Left lung (tissue), 10 donors: ENCODE data around the gene CADM1. TPM values are rescaled to one million over a fixed set of nuclear protein-coding genes. Genes with fewer than 3 reads are reported as not detected.
A peak's percentile ranks its signal among the peaks of the same experiment; 100 is the strongest.

Experiments
- ATAC-seq: fragments of 200-7000 bp; cut with Tn5 transposase; one replicate; pipeline ENCODE4 v1.9.1; 2020; ENCODE audit warnings: moderate library complexity
- DNase-seq, 4 donors: peaks; one replicate each; pipeline ENCODE4 v3.0.0-alpha.2; 2013 to 2020
- H3K27ac ChIP-seq, 2 donors: fragments of 200-600 bp; sonication (generic) in 1 of 2; one replicate each; pipeline versions ENCODE4 v1.5.0 to v1.8.0; 2020 to 2021
- H3K27me3 ChIP-seq, 2 donors: fragments of 200-600 bp; sonication (generic) in 1 of 2; one replicate each; pipeline versions ENCODE4 v1.5.0 to v1.8.0; 2020 to 2021
- H3K36me3 ChIP-seq, 2 donors: fragments of 200-600 bp; sonication (generic) in 1 of 2; one replicate each; pipeline versions ENCODE4 v1.5.0 to v1.8.0; 2020 to 2021
- H3K4me1 ChIP-seq, 2 donors: fragments of 200-600 bp; one replicate each; pipeline ENCODE4 v1.8.0; 2021
- H3K4me3 ChIP-seq, 2 donors: fragments of 200-600 bp; sonication (generic) in 1 of 2; one replicate each; pipeline versions ENCODE4 v1.5.0 to v1.8.0; 2020 to 2021; ENCODE audit warnings: mild to moderate bottlenecking in 1 of 2
- H3K9me3 ChIP-seq, 2 donors: fragments of 200-600 bp; sonication (generic) in 1 of 2; one replicate each; pipeline versions ENCODE4 v1.5.0 to v1.8.0; 2020 to 2021
- intact Hi-C, 2 donors: fragments of 100-400 bp; cut with DNase I; formaldehyde crosslinking; loops; one replicate each; pipeline versions ENCODE4 v1.11.2 to v1.14.2; 2022
- polyA plus RNA-seq, 6 donors: library from polyadenylated mRNA; unstranded; fragments of 120-200 nt; gene quantifications; one replicate each; pipeline ENCODE4 v1.2.1, GENCODE V29; 2013; ENCODE audit not compliant: insufficient read length in 6 of 6
- total RNA-seq, 2 donors: library from RNA; stranded (reverse); fragmentation: NEBNext Ultra II Directional; extraction: Animal tissue kit (Norgen Biotek cat#: 25700); gene quantifications; one replicate each; pipeline ENCODE4 v1.2.1, GENCODE V29; 2021
- TF ChIP-seq, protein P1 (sequence below), 2 donors: fragments of 200-600 bp; sonication (generic) in 1 of 2; IDR thresholded peaks; one replicate each; pipeline versions ENCODE4 v1.5.0 to v1.8.0; 2021; ENCODE audit warnings: antibody characterized with exemption in 2 of 2
- donor health status: DM: no; HTN: yes; CAD: no.
- donor health status: DM: no; HTN: no; CAD: no.

CADM1 gene
- total and polyA plus RNA-seq, 8 donors: 105 to 307 (median 156) TPM

DNA sequence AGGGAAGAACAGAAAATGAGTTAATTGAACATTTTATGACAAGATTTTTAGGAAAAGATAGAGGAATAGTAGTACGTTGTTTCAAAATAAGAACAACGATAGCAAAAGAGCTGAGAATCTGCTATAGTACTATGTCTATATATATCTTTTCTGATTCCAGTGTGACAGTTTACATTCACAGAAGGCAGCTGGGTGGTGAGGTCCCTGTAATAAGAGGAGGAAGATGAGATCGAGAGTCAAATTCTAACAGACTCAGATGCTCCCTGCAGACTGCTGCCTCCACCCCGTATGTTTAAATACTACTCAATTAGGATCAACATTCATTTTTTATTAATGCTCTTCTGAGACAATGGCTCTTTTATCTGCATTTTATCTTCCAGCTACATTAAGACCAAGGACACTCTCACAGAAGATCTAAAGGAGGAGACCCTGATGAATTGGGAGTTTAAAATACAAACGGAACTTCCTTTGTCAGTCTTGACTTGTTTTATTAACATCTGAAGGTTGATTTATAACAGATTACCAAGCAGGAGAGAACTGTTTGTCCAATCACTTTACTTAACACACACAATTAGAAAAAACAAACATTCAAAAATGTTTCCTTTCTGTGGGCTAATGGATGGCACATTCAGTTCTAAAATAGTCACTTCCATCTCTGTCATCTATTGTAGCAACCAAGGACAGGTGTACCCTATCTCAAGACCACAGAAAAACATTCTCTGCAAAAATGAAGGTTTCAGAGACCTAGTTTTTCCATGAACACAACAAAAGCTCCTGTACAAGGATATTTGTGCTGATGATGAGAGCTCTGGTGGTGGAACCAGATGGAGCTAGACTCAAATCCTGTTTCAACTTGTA lies 240.2 kb downstream of the CADM1 start:
- DNase-seq (no peak), ATAC-seq (no peak)
- H3K27ac ChIP-seq: no peak overlapping the region
- no peaks in the 10 kb centered on the region for H3K4me1 ChIP-seq
- H3K36me3 ChIP-seq: no peaks in the 10 kb centered on the region
- TF ChIP-seq, protein P1, sequence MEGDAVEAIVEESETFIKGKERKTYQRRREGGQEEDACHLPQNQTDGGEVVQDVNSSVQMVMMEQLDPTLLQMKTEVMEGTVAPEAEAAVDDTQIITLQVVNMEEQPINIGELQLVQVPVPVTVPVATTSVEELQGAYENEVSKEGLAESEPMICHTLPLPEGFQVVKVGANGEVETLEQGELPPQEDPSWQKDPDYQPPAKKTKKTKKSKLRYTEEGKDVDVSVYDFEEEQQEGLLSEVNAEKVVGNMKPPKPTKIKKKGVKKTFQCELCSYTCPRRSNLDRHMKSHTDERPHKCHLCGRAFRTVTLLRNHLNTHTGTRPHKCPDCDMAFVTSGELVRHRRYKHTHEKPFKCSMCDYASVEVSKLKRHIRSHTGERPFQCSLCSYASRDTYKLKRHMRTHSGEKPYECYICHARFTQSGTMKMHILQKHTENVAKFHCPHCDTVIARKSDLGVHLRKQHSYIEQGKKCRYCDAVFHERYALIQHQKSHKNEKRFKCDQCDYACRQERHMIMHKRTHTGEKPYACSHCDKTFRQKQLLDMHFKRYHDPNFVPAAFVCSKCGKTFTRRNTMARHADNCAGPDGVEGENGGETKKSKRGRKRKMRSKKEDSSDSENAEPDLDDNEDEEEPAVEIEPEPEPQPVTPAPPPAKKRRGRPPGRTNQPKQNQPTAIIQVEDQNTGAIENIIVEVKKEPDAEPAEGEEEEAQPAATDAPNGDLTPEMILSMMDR (IDR thresholded peaks at IDR 0.05): no peak
- no peaks in the 10 kb centered on the region for H3K9me3 ChIP-seq
- no peaks in the 10 kb centered on the region for H3K27me3 ChIP-seq
- intact Hi-C loops: no loop called here
- no peak overlapping the region for H3K4me3 ChIP-seq

DNA sequence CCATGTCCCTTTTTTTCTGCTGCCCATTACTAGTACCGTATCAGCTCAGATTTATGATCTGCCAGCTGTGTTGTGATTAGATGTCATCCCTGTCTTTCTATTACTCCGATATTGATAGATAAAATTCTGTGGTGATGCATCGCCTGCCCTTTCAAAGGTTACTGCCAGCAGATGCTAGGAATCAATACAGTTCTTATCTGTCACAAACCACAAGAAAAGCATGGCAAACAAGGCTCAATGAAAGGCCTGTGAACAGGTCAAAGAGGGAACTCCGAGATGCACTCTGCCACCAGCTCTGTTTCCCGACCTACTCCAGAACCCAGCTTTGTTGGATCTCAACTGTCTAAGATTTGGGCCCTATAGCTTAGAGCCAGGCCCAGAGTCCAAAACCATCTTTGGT lies 246.0 kb downstream of the CADM1 start:
- ATAC-seq: no peak
- TF ChIP-seq, protein P1 (IDR thresholded peaks at IDR 0.05): no peak
- intact Hi-C loops: no loop called here

DNA sequence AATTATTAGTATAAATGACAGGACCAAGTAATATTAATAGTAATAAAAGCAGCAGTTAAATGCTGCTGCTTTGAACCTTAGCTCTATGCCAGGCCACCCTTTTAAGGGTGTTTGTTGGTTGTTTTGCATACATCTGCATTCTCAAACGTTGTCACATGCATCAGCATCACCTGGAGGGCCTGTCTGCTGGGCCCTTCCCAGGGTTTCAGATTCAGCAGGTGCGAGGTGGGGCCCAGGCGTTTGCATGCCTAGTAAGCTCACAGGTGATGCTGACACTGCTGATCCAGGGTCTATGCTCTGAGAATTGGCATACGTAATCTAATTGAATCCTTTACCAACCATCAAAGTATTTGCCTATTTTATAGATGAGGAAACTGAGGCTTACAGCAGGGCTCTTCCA lies 246.5 kb downstream of the CADM1 start:
- Histone ChIP-seq H3K36me3 (no peaks in the 10 kb centered on the region), H3K9me3 (no peaks in the 10 kb centered on the region), H3K4me1 (no peaks in the 10 kb centered on the region), H3K27ac (no peak overlapping the region), H3K4me3 (no peak overlapping the region), H3K27me3 (no peaks in the 10 kb centered on the region)
- TF ChIP-seq, protein P1 (IDR thresholded peaks at IDR 0.05): no peak
- intact Hi-C loops: no loop called here
- DNase-seq: no peak
- ATAC-seq: no peak

More for the DNA sequence above, 246.0 kb downstream of the CADM1 start:
- Histone ChIP-seq H3K36me3 (no peaks in the 10 kb centered on the region), H3K4me1 (no peaks in the 10 kb centered on the region), H3K4me3 (no peak overlapping the region), H3K27me3 (no peaks in the 10 kb centered on the region), H3K9me3 (no peaks in the 10 kb centered on the region), H3K27ac (no peak overlapping the region)
- DNase-seq: no peak

DNA sequence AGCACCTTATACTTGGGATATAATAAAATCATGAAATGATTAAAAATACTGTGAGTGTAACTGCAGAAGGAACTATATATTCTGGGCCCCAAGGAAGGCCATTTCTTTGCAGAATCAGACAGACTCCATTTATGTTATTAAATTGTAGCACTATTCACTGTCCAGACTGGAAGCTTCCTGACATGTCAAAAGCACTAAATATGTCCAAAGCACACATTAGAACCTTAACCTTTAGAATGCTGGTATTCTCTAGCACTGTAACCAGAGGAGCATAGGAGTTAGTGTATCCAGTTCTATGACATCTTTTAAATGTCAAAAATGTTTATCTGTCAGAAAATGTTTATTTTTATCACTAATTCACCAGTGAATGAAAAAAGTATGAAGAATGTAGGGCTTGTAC lies 246.9 kb downstream of the CADM1 start:
- intact Hi-C loops: no loop called here
- Histone ChIP-seq H3K4me1 (no peaks in the 10 kb centered on the region), H3K4me3 (no peak overlapping the region), H3K9me3 (no peaks in the 10 kb centered on the region), H3K27ac (no peak overlapping the region), H3K36me3 (no peaks in the 10 kb centered on the region), H3K27me3 (no peaks in the 10 kb centered on the region)
- TF ChIP-seq, protein P1 (IDR thresholded peaks at IDR 0.05): no peak
- DNase-seq (no peak), ATAC-seq (no peak)

DNA sequence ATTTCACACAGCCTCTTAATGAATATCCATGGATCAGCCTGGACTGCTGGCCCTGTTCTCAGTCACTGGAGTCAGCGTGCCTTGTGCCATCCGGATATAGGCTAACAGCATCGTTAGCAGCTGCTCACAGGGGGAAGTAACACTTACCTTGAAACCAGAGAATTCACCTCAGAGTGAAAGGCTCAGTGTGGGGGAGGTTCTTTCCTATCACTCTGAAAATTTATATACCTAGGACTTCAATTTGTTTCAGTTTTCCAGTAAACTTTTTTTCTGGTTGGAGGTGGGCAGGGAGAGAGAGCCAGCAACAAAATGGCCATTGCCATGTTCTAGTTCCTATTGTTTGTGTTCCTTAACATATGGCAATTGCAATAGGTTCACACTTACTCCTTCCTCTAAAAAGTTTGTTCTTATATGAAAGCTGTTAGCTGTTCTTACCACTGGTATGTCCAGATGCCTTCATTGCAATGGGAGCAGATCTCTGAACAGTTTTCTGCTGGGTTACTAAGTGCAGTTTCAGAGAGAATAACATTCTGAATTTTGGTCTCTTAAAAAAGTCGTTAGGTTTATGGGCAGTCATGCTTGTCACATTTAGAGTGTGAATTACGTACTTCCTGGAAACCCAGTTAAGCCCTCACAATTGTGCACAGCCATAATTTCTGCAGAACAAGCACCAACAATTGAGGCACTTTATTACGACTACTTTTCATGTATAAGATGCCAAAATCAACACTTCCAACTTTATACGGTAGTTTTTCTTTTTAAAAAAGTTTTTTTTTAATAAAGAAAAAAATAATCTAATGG lies 247.6 kb downstream of the CADM1 start:
- Histone ChIP-seq H3K27ac (no peak overlapping the region), H3K4me1 (no peaks in the 10 kb centered on the region), H3K9me3 (no peaks in the 10 kb centered on the region), H3K4me3 (no peak overlapping the region), H3K27me3 (no peaks in the 10 kb centered on the region), H3K36me3 (no peaks in the 10 kb centered on the region)
- ATAC-seq (peak; percentile 29), DNase-seq (no peak)
- TF ChIP-seq, protein P1 (IDR thresholded peaks at IDR 0.05): no peak
- intact Hi-C loops: no loop called here
